GM18867 (cell line): ENCODE measurements around the gene FRMD3.

Experiments
- ATAC-seq: cut with Tn5 transposase; IDR thresholded peaks from one replicate; pipeline ENCODE4 v1.9.1; 2021; ENCODE audit warnings: mild to moderate bottlenecking, moderate library complexity; ENCODE audit not compliant: unreplicated experiment

Gene FRMD3

DNA sequence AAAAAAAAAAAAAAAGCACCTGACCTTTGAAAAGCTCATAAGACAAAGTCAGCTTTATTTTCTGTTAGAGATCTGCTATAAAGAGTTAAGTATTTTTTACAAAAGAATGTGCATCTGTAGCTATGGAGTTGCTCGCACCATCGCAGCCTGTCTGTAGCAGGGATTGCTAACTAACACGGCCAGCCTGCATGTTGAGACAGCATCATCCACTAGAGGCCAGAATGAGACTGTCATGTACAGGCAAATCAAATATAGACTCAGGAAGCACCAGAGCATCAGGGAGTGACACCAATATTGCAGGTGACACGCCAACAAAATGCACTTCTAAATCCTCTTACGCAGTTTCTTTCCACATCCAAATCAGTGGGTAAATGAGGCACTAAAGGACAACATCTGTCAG is 339.0 kb downstream of the FRMD3 start:
- ATAC-seq, result no peak

DNA sequence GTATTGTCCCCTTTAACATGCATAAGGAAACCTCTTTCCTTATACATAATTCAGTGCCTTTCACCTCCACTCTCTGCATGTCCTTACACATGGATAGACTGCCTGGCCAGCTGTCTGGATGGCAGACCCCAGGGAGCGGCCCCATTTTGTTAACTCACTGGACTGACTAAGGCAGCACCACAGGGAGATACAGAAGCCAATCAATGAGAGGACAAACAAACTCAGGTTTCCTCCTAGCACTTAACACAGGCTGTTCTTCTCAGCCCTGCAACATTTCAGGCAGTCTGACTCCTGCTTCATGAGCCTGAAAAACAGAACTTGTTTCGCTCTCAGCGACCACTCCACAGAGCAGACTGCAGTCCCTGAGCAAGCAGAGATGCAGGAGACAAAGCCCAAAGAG is 339.8 kb downstream of the FRMD3 start:
- no peak for ATAC-seq

DNA sequence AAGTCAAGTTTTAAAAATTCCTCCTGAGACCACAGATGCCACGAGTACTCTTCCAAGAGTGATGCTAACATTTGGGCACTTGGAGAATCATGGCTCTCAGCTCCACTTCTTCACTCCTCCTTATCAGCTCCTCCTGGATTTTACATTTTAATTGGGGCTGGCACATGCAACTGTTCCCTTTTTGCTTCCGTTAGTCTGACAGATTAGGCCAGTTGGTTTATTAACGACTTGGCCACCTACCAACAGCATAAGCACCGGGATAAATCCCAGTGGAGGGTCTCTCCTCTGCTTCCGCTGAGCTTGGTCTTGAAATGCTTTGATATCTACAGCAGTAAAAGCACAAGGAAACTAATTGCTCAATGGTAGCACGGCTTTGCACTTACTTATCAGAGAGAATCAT is 340.6 kb downstream of the FRMD3 start:
- no peak for ATAC-seq

DNA sequence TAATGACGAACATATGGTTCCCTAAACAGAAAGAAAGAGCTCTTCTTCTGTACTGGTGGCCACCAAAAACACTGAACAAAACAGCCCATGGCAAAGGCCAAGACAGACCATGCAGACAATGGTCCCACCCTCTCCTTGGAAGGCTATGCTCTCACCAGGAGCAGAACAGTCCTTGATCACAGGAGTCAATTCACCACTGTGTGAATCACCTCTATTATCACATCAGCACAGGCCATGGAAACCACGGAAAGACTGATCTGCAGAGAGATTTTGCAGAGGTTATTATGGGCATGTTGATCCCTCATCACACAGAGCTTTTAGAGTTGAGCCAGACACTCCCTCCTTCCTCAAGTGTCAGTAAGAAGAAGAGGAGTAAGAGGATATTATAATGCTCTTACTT is 341.3 kb downstream of the FRMD3 start:
- no peak for ATAC-seq
